Caki2 (cell line): ENCODE results near the gene BTLA. TPM values are rescaled to one million over a fixed set of nuclear protein-coding genes. Genes with fewer than 3 reads are reported as not detected.

ENCODE experiments used
- DNase-seq: peaks from one replicate; pipeline ENCODE4 v3.0.0-alpha.2; 2015; ENCODE audit warnings: low read depth
- in situ Hi-C: cut with HindIII; loops from 2 replicates; pipeline ENCODE4 v1.10.0; 2016; ENCODE audit warnings: low sequenced_read_pairs, low pct_unique_long_range_greater_than_20kb, mixed read lengths
- total RNA-seq: library from RNA; depleted of rRNA; stranded (reverse); fragments of >200 nt; shearing (Covaris generic); gene quantifications from 2 replicates; pipeline ENCODE4 v1.2.3, GENCODE V29; 2014; ENCODE audit warnings: low replicate concordance; rRNA removed

Gene BTLA
- total RNA-seq, 1 experiment from 2014 or later: not detected

GRCh38 chr3:112416391-112417212, 82.7 kb downstream of the BTLA start:
- in situ Hi-C loops: no loop called here
- no peak for DNase-seq

GRCh38 chr3:112415390-112415789, 83.9 kb downstream of the BTLA start:
- in situ Hi-C loops: no loop called here
- no peak for DNase-seq

Other genes starting within 250 kb of the BTLA start
- not detected in 2 replicates for gene SLC9C1, start 205.3 kb downstream of the BTLA start, total RNA-seq
- gene CD200, start 166.3 kb downstream of the BTLA start, total RNA-seq: not detected in 2 replicates
- 27.5 and 63.4 TPM in 2 replicates for gene ATG3, start 62.5 kb upstream of the BTLA start, total RNA-seq
- 16.2 and 24.8 TPM in 2 replicates for gene SLC35A5, start 62.6 kb upstream of the BTLA start, total RNA-seq
- 0.26 and 1.3 TPM in 2 replicates for gene CCDC80, start 141.7 kb upstream of the BTLA start, total RNA-seq